Hindlimb muscle (tissue), 1 donor: ENCODE results near the gene PGLYRP3. TPM values are rescaled to one million over a fixed set of nuclear protein-coding genes. Genes with fewer than 3 reads are reported as not detected.
"Not testable (repeated sequence)": the region's sequence is repeated elsewhere in the genome, so short reads cannot be mapped to it uniquely, and the experiment has no call there.

Experiments
- DNase-seq: peaks from one replicate; pipeline ENCODE4 v3.0.0-alpha.2; 2013
- polyA plus RNA-seq: library from polyadenylated mRNA; unstranded; fragments of 120-200 nt; gene quantifications from one replicate; pipeline ENCODE4 v1.2.1, GENCODE V29; 2013; ENCODE audit not compliant: insufficient read length

Gene PGLYRP3
- polyA plus RNA-seq, 1 donor, result not detected

DNA sequence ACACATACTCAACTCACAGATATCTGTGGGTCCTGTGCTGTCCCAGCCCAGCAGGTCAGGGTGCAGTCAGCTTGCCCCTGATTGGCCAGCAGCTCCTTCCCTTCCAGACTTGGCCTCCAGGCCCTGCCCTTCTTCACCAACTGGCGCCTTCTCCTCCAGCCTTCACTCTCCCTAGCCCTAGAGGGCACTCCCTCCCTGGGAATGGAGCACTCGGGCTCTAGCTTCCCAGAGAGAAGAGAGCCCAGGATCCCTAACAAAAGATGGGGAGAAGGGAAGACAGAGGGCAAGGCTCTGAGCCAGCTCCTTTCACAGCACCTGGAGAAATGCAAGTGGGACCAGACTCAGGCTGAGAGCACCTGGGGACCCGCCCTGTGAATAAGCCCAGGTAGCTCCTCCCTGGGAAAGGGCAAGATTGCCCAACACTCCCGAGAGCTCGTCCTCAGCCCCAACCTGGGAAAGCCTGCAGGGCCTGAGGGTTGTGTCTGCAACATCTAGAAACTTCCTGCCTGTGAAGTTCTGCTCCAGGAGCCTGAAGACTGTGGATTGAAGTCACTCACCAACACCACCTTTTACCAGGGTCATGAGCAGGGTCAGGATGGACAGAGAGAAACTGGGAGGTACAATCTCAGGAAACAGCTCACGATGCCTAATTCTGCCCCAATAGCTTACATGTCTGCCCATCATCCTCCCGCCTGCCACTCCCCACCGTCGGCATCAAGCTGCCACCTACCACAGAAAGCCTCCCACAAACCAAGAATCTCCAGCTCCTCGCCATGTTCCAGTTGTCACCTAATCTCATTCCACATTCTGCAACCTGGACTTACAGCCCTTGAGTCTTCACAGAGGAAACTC lies 36.0 kb upstream of the PGLYRP3 start, which contains the start of gene PGLYRP4:
PGLYRP4 (minus strand) TSS at position 331 of the 852 bp plus-strand sequence. CDS start 909 bp downstream, outside the sequence.
- DNase-seq, result no peak

DNA sequence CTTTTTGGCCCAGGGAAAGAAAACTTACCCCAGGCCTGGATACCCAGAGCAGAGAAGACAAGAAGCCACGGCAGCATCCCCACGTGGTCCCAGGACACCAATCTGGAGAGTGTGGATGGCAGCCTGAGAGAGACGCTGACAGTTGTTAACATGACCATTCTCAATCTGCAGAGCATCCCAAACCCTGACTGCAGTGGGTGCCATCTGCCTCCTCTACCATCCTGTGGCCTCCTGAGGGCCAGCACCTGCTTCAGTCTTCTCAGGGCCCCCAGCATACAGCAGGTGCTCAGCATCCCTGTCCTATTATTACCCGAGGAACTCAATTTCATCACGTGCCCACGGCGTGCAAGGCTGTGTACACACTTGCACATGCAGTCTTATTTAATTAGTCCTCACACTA lies 35.1 kb upstream of the PGLYRP3 start:
- no peak for DNase-seq

DNA sequence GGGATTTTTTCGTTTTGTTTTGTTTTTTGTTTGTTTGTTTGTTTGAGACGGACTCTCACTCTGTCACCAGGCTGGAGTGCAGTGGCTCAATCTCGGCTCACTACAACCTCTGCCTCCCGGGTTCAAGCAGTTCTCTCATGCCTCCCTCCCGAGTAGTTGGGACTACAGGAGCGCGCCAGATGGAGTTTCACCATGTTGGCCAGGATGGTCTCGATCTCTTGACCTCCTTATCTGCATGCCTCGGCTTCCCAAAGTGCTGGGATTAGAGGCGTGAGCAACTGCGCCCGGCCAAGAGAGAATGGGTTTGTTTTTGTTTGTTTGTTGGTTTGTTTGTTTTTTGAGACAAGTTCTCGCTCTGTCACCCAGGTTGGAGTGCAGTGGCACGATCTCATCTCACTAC lies 34.3 kb upstream of the PGLYRP3 start:
- not testable (repeated sequence) for DNase-seq

DNA sequence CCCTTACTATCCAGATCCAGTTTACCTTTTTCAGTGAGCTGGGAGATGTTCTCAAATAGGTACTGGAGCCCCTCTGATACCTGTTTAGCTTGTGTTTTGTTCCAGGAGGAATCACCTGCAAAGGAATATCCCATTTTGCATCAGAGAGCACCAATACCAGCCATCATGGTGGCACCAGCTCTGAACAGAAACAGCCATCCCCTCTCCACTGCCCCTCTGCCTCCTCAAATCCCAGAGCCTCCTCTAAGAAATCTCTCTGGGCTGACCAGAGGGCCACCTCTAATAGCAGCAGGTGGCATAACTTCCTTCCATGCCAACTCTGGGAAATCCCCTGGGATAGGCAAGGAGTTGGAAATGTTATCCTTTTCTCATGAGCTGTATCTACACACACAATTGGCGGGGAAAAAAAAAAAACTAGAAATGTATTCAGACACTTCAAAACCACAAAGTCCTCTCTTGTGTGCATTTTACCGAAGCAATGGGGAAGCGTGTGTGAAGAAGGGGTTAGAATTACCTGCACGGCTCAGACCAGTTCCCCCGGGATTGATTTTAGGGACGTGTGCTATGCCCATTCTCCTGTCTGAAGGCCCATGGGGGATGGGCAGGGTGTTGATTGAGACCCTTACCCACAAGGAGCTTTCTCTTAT lies 33.4 kb upstream of the PGLYRP3 start:
- no peak for DNase-seq

DNA sequence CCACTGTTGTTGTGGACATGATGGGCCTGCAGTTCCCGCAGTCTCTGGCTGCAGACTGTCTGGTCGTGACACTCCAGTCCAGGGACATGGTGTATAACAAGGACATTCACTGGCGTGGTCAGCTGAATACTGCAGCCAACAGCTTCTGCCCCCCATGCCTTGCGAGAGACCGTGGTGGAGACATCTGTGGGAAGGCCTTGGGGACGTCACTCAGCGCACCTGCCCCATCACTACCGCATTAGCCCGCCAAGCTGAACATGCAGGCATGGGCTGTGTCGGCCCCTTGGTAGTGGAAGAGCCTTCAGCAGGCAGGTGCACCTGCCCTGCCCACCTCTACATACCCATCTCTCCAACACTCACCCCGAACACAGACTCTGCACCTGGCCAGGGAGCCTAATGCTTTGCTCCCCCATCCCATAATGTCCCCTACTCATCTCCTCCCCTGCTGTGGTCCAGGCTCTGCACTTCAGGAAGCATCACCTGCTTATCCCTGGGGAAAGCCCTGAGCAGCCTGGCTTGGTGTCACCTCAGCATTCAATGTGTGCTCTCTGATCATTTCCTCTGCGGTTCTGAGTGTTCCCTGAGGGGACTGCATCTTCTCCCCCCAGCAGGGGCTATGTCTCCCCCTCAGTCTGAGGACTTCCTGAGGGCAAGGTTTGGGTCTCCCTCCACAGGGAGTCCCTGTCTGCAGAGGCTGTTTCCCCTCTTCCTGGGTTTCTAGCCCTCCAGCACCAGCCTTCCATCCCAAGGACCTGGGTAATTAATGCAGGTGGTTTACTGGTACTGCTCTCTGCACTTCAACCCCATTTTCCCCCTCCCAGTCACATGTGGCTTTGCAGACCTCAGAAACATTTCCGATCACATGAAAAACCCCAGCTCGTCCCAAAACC lies 32.7 kb upstream of the PGLYRP3 start:
- DNase-seq, result no peak

DNA sequence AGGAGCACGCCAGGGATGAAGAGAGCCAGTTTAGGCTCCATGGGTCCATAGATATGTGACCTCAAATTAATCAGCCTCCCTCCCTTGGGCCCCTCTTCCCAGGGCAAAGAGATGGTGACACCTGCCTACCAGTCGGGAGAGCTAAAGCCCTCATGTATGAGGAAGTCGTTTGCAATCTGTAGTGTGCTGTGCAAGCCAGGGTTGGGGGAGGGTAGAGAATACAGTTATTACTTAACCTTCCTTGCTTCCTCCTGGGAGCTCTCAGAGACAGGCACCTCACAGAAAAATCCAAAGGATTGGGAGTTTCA lies 31.9 kb upstream of the PGLYRP3 start:
- DNase-seq, result no peak

DNA sequence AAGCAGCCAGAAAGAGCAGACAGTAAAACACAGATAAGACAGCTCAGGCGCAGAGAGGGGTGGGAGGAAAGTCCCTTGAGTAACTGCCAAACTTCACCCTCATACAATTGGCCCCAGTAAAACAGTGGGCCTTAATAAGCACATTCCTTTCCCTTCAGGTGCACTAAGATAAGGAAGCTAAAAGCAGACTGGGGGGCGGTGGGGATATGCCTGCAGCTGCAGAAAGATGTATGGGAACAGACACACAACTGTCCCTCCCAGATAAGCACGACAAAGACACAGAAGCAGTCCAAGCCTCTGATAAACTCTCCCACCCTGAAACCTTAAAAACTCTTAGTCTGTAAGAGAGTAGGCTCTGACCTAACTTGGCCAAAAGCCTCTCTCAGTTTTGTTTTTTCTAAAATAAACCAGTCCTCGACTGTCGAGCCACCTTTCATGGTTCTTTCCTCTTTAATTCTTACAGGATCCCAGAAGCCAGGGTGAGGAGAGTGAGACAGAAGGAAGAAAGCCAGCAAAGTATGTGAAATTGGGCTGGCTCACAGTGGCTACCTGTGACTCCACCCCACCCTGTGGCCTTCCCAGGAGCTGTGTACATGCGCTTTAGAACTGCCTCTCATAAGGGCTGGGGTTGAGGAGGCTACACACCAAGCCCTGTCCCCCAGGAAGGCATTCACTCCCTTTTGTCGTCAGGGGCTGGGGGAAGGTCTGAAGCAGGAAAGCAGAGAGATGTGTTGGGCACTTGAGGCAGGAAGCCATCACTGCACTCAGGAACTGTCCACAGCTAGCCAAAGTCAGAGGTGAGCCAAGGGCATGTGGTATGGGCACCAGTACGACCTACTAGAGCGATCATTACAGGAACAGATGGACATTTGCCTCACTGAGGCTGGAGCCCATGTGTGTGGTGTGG lies 31.3 kb upstream of the PGLYRP3 start:
- DNase-seq, result no peak

DNA sequence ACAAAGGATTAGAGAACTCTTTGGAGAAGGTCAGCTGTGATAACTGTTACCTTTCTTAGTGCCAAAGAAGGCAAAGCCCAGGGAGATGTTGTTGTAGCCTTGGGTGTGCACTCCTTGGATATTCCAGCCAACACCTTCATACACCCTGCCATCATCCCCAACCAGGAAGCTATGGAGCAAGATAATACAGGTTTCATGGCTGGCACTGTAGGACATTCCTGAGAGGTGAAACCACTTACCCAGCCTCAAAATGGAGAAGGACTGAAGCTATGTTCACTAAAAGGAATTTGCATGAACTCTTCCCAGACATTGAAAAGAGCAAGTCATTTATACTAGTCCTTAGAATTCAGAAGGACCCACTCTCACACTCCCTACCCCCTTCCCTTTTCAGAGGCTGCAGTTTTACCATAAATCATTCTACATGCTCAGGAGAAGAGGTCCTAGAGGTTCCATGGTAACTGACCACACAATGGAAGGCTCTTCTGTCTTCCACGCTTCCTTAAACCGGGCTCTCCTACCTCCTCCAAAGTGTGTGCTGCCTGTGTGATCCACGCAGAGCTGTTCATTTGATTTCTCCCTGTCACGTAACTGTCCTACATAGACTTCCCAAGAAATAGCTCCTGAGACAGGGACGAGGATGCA lies 30.4 kb upstream of the PGLYRP3 start:
- no peak for DNase-seq

DNA sequence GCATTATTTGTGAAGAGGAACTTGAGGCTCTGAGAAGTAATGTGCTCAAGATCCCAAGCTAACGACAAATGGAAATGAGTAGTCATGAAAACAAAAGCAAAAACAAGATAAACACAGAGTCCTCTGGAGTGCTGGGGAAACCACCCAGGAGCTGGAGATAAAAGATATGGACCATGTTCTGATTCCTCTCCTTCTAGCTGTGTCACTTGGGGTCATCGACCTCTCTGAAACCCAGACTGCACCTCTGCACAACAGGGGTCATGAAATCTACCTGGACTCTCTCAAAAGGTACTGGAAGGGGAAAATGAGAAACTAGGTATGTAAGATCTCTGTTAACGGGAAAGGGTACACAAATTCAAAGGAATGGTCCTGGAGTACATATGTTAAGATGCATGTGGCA lies 29.4 kb upstream of the PGLYRP3 start:
- DNase-seq, result no peak

DNA sequence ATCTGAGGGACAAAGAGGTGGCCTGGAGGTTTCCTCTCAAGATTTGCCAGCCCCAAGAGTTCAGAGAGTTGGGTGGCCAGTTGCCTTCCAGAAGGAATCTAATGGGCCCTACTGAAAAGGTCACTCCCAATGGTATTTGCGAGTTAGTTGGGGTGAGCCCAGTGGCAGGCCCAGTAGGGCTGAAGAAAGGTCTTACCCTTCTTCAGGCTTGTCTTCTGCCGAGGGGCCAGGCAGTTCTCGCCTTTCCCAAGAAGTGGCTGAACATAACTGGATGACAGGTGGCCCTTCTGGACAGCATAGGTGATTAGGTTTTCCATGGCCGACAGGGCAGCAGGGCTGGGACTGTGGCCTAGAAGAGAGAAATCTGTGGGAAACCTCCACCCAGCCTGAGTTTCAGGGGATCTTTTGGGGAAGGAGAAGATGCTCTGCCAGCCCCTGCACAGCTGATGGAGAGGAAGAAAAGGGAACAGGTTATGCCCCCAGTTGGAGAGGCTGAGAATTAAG lies 28.7 kb upstream of the PGLYRP3 start:
- DNase-seq, result no peak

DNA sequence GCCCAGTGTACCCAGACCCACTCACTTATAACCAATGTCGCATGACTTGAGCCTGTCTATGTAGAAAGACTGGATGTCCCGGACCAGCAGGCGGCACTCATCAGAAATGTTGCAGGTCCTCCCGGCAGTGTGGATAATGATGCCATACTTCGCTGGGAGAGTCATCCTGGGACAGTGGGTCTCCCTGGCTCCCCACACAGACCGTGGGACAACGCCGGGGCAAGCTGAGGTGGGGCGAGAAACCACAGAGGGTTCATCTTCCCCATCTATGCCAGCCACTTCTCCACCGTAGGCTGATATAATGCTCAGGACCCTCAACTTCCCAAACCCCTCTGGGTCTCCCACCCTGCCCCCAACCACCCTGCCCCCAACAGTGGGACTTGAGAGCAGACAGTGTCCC lies 27.6 kb upstream of the PGLYRP3 start:
- DNase-seq, result no peak

DNA sequence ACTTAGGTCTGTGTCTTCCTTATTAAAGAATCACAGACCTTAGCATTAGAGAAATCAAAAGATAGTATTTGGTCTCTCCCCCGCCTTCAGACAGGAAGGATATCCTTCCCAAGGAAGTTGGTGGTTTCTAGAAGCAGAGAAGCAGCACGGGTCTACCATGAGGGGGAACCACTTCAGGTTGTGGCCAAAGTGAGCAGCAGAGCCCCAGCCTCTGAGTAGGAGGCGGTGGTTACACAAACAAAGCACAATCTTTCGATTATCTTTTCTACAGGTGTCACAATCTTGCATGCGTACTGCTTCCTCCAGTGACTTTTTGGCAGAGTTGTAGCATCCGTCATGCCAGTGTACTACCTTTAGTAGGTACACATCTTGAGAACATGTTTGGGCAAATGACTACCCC lies 27.1 kb upstream of the PGLYRP3 start:
- DNase-seq, result no peak

DNA sequence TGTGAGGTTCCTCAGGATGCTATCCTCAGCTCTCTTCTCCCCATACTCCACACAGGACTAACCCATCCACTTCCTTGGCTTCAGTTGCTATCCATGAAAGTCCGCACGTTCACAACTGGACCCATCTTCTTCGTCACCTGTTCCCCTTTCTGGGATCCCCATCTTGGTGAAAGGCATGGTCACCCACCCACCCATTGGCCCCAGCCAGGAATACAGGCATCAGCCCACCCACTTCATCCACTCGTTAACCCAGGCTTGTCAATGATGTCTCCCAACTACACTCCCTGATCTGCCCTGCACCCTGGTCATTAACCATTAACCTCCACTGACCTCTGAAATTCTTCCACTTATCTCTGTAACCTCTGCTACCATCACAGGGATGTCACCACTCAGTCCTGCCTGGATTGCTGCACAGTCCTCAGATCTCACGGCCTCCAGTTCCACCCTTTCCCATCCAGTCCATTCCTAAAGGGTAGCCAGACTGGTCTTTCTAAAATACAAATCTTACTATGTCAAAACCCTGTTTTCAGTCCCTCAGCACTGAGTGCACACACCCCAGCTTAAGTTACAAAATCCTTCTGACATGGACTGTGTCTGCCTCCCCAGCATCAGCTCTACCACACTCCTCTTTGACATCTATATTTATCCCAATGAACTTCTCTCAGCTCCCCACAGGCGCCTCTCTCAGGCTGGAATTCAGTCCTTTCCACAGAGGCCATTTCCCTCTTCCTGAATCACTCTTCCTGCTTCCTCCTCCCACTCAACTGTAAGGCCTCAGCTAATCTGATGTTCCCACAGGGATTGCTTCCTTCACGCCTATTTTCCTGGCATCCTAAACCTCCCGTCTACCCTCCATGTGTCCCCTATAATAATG lies 25.5 kb upstream of the PGLYRP3 start:
- DNase-seq, result no peak

DNA sequence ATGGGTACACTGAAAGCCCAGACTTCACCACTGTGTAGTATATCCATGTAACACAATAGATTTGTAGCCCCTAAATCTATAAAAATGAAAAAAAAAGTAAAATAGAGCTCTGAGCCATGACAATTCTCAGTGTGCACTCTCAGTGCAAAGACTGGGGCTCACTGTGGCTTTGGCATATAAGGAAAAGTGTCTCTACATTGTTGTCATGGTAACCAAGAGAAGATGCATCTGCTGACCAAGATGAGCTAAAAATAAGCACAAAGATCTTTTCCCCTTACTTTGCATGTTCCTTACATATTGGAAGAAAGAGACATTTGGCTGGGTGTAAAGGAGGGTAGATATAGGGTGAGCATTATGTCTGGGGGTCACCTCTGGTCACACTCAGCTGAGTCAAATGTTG lies 23.9 kb upstream of the PGLYRP3 start:
- DNase-seq, result no peak

DNA sequence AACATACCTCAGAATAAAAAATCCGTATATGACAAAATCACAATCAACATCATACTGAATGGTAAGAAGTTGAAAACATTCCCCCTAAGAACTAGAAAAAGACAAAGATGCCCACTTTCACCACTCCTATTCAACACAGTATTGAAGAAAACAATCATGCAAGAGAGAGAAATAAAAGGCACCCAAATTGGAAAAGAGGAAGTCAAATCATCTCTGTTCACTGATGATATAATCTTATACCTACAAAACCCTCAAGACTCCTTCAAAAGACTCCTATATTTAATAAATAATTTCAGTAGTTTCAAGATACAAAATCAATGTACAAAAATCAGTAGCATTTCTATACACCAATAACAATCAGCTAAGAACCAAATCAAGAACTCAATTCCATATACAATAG lies 21.1 kb upstream of the PGLYRP3 start:
- no peak for DNase-seq

DNA sequence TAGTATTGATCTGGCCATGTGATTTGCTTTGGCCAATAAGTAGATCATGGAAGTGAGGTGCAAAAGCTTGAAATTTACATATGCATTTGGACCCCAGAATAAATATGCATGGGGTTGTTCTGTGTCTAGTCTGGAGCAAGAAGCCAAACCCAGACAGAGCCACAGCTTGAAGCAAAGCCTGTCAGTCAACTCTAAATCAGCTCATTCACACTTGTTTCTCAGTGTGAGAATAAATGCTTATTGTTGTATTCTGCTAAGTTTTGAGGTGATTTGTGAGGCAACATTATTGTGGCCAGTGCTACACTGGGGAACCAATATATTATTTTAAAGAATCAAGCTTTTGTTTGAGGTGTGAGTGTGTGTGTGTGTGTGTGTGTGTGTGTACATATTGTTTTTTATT lies 12.2 kb upstream of the PGLYRP3 start:
- no peak for DNase-seq

DNA sequence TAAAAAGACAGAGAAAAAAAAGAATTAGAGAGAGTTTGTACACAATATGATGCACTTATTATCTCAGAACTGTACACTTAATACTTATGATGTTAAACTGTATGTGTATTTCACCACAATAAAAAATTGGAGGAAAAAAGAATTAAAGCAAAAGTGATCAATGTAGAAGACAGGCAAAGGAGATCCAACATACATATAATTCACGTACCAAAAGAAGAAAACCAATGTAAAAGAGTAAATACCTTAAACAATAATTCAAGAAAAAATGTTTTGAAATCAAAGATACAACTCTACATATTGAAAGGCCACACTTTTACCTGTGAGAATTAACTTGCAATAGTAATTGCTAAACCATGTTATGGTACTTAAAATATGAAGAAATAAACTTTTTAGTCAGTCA lies 9.8 kb upstream of the PGLYRP3 start:
- no peak for DNase-seq

DNA sequence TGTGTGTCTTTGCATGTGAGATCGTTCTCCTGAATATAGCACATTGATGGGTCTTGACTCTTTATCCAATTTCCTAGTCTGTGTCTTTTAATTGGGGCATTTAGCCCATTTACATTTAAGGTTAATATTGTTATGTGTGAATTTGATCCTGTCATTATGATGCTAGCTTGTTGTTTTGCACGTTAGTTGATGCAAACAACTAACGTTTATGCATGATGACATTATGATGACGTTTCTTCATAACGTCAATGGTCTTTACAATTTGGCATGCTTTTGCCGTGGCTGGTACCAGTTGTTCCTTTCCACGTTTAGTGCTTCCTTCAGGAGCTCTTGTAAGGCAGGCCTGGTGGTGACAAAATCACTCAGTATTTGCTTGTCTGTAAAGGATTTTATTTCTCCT lies 5.4 kb upstream of the PGLYRP3 start:
- DNase-seq, result not testable (repeated sequence)

DNA sequence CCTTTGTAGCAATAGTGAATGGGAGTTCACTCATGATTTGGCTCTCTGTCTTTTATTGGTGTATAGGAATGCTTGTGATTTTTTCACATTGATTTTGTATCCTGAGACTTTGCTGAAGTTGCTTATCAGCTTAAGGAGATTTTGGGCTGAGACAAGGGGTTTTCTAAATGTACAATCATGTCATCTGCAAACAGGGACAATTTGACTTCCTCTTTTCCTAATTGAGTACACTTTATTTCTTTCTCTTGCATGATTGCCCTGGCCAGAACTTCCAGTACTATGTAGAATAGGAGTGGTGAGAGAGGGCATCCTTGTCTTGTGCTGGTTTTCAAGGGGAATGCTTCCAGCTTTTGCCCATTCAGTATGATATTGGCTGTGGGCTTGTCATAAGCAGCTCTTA lies 3.3 kb upstream of the PGLYRP3 start:
- not testable (repeated sequence) for DNase-seq

DNA sequence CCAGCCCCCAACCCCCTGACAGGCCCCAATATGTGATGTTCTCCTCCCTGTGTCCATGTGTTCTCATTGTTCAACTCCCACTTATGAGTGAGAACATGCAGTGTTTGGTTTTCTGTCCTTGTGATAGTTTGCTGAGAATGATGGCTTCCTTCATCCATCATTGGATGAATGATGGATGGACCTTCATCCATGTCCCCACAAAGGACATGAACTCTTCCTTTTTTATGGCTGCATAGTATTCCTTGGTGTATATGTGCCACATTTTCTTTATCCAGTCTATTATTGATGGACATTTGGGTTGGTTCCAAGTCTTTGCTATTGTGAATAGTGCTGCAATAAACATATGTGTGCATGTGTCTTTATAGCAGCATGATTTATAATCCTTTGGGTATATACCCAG lies 1.6 kb upstream of the PGLYRP3 start:
- not testable (repeated sequence) for DNase-seq
